GM19240 (cell line): ENCODE data around the gene SUPT5H.
"Not testable (repeated sequence)": the region's sequence is repeated elsewhere in the genome, so short reads cannot be mapped to it uniquely, and the experiment has no call there.

Experiments
- DNase-seq: peaks from one replicate; pipeline ENCODE4 v3.0.0; 2011; ENCODE audit warnings: low spot score; ENCODE audit not compliant: insufficient read length

The SUPT5H gene

DNA sequence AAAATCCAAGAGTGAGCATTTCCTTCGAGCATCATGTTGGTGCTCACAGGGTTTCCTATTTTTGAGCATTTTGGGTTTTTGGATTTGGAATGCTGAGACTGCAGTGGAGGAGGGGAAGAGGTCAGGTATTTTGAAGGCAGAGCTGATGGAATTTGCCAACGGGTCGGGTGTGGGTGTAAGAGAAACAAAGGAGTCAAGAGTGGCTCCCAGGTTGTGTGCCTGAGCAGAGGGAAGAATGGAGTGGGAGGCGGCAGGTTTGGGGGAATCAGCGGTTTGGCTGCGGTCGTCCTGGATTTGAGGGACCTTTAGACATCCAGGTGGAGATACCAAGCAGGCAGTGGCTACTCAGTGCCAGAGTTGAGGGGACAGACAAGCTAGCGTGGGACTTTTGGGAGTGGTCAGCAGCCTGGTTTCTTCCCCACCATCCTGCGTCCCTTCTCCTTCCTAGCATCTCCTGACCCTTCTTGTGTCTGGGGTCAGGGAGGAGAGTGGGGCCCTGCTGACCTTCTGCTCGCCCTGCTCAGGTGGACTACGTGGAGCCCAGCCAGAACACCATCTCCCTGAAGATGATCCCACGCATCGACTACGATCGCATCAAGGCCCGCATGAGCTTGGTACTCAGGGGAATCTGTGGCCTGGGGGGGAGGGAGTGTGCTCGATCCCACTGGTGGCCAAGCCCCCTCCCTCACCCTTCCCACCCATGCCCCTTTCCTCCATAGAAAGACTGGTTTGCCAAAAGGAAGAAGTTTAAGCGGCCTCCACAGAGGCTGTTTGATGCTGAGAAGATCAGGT, 20.8 kb downstream of the SUPT5H start:
- DNase-seq: no peak

DNA sequence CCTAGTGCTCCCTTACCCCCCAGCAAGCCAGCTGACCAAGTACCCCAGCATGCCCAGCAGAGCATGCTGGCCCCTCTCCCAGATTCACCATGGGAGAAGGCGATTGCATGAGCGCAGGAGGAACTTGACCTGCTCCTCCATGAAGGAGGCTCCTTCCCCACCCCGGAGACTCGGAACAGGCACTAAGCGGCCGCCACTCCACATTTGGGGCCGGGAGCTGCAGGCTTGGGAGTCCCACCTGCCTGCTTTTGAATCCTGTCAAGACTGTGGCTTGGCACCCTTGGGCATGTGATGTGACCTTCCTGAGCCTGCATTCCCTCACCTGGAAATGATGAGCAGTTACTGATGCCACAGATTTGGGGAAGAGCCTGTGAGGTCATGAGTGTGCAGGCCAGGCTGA, 22.6 kb downstream of the SUPT5H start:
- DNase-seq: no peak

DNA sequence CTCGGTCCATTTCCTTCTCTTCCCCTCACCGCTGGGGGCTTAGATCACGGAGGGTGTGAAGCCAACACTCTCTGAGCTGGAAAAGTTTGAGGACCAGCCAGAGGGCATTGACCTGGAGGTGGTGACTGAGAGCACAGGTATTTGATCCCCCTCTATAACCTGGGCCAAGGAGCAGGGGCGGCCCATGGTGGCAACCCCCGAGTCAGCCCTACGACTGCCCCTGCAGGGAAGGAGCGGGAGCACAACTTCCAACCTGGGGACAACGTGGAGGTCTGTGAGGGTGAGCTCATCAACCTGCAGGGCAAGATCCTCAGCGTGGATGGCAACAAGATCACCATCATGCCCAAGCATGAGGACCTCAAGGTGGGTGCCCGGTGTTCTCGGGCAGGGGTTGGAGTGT, 23.7 kb downstream of the SUPT5H start:
- DNase-seq: no peak

- DNase-seq: no peak
These were observed 24.2 kb downstream of the SUPT5H start for GRCh38 chr19:39469567-39469966.

GRCh38 chr19:39470724-39471339, 25.4 kb downstream of the SUPT5H start:
- DNase-seq: no peak

GRCh38 chr19:39471756-39472536, 26.6 kb downstream of the SUPT5H start:
- DNase-seq: no peak

DNA sequence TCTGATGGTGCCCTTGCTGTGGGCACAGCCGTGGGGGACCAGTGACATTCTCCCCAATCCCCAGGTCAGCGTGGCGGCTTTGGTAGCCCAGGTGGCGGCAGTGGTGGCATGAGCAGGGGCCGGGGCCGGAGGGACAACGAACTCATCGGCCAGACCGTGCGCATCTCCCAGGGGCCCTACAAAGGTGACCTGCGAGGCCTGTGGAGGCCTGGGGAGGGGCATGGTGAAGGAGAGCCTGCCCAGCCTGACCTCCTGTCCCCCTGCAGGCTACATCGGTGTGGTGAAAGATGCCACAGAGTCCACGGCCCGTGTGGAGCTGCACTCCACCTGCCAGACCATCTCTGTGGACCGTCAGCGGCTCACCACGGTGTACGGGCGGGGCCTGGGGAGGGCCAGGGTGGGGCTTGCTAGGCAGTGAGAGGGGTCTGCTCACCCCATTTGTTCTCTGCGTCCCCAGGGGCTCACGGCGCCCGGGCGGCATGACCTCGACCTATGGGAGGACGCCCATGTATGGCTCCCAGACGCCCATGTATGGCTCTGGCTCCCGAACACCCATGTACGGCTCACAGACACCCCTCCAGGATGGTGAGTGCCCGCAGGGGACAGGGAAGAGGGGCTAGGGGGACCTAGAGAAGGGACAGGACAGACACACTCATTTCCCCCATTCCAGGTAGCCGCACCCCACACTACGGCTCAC, 27.5 kb downstream of the SUPT5H start:
- DNase-seq: no peak

DNA sequence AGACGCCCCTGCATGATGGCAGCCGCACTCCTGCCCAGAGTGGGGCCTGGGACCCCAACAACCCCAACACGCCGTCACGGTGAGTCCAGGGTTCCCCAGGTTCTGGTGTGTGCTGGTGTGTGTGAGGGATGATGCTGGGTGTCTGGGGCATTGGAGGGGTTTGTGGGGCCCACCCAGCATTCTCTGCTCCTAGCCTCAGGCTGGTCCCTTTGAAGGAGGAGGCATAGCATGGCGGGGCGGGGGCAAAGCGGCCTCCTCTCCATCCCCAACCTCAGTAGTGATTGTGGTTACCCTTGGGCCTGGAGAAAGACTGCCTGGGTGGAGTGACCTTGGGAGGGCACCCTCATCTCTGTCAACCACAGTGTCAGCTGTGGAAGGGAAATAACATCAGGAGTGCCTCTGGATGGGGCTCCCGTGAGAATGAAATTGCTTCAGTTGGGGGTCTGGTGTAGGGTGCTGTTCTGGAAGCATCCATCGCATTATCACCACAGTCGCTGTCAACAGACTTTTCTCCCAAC, 28.1 kb downstream of the SUPT5H start:
- DNase-seq: no peak

DNA sequence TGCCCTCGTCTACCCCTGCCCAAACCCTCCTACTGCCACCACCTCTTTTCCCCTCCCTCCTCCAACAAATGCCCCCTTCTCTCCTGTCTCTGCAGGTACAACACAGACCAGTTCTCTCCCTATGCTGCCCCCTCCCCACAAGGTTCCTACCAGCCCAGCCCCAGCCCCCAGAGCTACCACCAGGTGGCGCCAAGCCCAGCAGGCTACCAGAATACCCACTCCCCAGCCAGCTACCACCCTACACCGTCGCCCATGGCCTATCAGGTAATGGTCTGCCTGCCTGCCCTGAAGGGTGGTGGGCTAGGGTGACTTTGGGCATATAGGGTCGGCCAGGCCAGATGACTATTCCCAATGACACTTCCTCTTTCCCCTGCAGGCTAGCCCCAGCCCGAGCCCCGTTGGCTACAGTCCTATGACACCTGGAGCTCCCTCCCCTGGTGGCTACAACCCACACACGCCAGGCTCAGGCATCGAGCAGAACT, 28.8 kb downstream of the SUPT5H start:
- DNase-seq: no peak

DNA sequence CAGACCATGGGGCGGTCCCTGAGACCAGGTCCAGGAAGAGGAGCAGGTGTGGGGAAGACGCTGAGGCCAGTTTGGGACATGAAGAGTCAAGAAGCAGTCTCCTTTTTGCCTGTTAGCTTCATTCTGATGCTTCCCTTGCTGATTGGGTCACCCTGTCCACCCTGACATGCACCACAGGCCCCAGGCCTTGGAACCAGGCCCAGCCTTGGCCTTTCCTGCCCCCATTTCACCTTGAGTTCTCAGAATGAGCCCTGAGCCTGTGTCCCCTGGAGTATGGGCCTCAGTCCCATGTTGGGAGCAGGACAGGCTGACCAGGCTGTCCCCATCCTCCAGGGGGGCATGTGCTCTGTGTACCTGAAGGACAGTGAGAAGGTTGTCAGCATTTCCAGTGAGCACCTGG, 30.4 kb downstream of the SUPT5H start:
- DNase-seq: no peak

- DNase-seq: not testable (repeated sequence)
These were observed 34.0 kb downstream of the SUPT5H start for GRCh38 chr19:39479319-39479801.

DNA sequence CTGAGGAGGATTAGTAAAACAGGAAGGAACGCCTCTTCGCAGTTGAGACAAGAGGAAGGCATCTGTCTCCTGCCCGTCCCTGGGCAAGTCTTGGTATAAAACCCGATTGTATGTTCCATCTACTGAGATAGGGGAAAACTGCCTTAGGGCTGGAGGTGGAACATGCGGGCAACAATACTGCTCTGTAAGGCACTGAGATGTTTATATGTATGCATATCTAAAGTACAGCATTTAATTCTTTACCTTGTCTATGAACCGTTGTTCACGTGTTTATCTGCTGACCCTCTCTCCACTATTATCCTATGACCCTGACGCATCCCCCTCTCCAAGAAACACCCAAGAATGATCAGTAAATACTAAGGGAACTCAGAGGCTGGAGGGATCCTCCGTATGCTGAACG, 34.5 kb downstream of the SUPT5H start:
- no peak for DNase-seq

DNA sequence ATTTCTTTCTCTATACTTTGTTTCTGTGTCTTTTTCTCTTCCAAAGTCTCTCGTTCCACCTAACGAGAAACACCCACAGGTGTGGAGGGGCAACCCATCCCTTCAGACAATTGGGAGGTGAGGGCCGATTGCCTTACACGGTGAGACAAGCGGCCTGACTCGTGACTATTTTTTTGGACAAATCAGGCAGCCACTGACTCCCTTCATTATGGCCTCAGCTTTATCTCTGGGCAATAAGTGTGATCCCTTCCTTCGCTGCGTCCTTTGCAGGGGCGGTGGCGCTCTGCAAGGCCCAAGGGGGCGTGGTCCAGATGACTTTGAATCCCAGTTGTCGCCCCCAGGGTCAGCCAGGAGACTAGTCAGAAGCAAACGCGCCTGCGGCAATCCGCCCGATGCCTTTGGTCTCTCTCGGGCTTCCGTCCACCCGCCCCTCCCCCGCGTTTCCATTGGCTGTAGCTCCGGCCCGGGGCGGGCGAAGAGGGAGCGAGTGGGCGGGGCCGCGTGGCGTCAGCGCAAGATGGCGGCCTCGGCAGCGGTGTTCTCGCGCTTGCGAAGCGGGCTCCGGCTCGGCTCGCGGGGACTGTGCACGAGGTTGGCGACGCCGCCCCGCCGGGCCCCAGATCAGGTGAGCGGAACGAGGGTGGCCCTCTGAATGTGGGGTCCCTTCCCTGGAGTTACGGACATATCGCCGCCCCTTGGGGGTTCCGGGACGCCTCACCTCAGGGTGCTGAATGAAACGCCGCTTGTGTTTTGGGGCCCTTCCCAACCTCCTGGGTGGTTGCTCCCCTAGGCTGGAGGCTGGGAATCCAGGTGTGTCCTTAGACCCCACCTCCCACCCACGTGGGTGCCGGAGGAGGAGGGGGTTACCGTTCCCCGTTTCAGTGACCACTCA, 35.2 kb downstream of the SUPT5H start, which contains the start of gene TIMM50:
TSS of gene TIMM50 (plus strand) at position 502 of the 892 bp plus-strand sequence. CDS start at position 518, 16 bp downstream.
- peak; percentile 87 for DNase-seq

GRCh38 chr19:39481229-39481545, 35.8 kb downstream of the SUPT5H start:
- DNase-seq: no peak

DNA sequence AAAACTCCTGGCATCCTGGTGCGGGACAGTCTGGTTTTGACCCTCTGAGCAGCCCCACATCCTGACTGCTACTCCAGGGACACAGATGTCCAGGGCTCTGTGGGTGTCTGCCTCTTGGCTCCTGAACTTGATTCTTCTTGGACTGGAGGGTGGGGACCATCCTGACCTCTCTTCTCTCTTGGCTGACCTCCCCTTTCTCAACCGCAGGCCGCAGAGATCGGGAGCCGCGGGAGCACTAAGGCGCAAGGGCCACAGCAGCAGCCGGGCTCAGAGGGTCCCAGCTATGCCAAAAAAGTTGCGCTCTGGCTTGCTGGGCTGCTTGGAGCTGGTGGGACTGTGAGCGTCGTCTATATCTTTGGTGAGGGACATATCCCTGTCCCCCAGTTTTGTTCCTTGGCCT, 36.3 kb downstream of the SUPT5H start:
- DNase-seq: no peak

- no peak for DNase-seq
These were observed 37.8 kb downstream of the SUPT5H start for GRCh38 chr19:39483141-39483540.

DNA sequence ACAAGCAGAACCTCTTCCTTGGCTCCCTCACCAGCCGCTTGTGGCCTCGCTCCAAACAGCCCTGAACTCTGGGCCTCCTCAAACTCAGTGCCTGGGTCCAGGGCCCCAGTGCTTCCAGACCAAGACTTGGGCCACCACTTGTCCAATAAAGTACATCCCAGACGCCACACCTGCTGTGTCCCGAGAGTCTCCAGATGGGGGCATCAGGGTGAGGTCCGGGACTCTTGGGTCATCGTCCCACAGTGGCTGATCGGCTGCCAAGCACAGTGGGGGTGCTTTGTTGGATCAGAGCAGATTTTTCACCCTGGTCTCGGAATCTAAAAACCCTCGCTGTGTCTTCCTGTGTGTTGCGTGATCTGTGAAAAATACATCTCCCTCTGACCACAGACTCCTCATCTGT, 44.4 kb downstream of the SUPT5H start:
- DNase-seq: no peak

GRCh38 chr19:39492225-39492624, 46.8 kb downstream of the SUPT5H start:
- DNase-seq: no peak

DNA sequence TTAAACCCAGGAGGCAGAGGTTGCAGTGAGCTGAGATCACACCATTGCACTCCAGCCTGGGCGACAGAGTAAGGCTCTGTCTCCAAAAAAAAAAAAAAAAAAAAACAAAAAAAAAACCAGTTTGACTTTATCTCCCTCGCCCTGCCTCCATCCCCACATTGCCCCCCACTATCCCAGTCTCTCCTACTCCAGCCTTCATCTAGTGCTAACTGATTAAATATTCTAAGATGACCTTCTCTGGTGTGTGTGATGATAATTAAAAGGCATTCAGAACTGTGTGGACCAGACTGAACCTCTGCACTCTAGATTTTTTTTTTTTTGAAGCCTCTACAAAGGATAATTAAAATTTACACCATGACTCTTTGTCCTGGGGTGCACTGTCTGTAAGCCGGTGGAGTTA, 47.4 kb downstream of the SUPT5H start:
- DNase-seq: no peak

DNA sequence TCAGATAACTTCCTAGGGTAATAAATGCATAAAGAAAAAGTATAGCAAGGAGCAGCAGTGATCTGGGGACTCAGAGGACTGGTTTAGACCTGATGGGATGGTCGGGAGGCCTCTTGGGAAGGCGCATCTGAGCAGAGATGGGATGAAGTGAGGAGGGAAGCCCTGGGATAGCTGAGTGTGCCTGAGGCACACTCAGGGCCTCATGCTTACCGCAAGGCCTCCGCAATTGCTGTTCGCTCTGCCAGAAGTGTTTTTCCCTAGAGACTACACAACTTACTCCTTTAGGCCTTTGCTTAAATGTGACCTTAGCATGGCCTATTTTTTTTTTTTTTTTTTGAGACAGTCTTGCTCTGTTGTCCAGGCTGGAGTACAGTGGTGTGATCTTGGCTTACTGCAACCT, 49.3 kb downstream of the SUPT5H start:
- no peak for DNase-seq
